HepG2 (cell line): ENCODE results near the gene TSN. TPM values are rescaled to one million over a fixed set of nuclear protein-coding genes. Genes with fewer than 3 reads are reported as not detected.

Experiments used
- ARID3A ChIP-seq: IDR thresholded peaks from 2 replicates; pipeline ENCODE4 v1.6.1; 2012; ENCODE audit warnings: low read depth, low read length, improper control_type of control experiment
- ATRX ChIP-seq: sonication (generic); formaldehyde crosslinking; IDR thresholded peaks from 2 replicates; pipeline ENCODE4 v1.4.0; 2020; ENCODE audit warnings: missing genetic modification reagents, borderline replicate concordance
- BHLHE40 ChIP-seq: IDR thresholded peaks from 2 replicates; pipeline ENCODE4 v1.6.1; 2011; ENCODE audit warnings: low read length, improper control_type of control experiment
- CBFB ChIP-seq: sonication (generic); formaldehyde crosslinking; IDR thresholded peaks from 2 replicates; pipeline ENCODE4 v1.4.0; 2020; ENCODE audit warnings: missing genetic modification reagents
- FOXP1 ChIP-seq, 2 experiments: fragments of 450-650 bp in 1 of 2; IDR thresholded peaks; 2 replicates each; pipeline ENCODE4 v1.6.1; 2017 to 2018; ENCODE audit warnings: antibody characterized with exemption in 1 of 2
- FUBP1 ChIP-seq: sonication (generic); formaldehyde crosslinking; IDR thresholded peaks from 2 replicates; pipeline ENCODE4 v1.5.1; 2020; ENCODE audit warnings: missing genetic modification reagents, mild to moderate bottlenecking, borderline replicate concordance
- PCBP1 ChIP-seq: fragments of 200-400 bp; formaldehyde crosslinking; IDR thresholded peaks from 2 replicates; pipeline ENCODE4 v1.6.1; 2017; ENCODE audit warnings: mild to moderate bottlenecking, low read depth, low read length, borderline replicate concordance
- PHB2 ChIP-seq: fragments of 450-650 bp; IDR thresholded peaks from 2 replicates; pipeline ENCODE4 v1.6.1; 2018; ENCODE audit not compliant: partially characterized antibody
- SP2 ChIP-seq: sonication (generic); formaldehyde crosslinking; IDR thresholded peaks from 2 replicates; pipeline ENCODE4 v1.5.1; 2020; ENCODE audit warnings: mild to moderate bottlenecking, missing genetic modification reagents
- ZBTB34 ChIP-seq: sonication (generic); formaldehyde crosslinking; IDR thresholded peaks from 2 replicates; pipeline ENCODE4 v1.8.0; 2022; ENCODE audit warnings: mild to moderate bottlenecking, missing genetic modification reagents
- ZNF292 ChIP-seq: sonication (generic); formaldehyde crosslinking; IDR thresholded peaks from 2 replicates; pipeline ENCODE4 v1.8.1; 2022; ENCODE audit warnings: mild to moderate bottlenecking, low read depth, missing genetic modification reagents, borderline replicate concordance
- ZNF674 ChIP-seq: sonication (generic); formaldehyde crosslinking; IDR thresholded peaks from 2 replicates; pipeline ENCODE4 v1.5.0; 2020; ENCODE audit warnings: low read depth, mild to moderate bottlenecking, missing genetic modification reagents
- ZNF879 ChIP-seq: sonication (generic); formaldehyde crosslinking; IDR thresholded peaks from 2 replicates; pipeline ENCODE4 v1.8.1; 2023; ENCODE audit warnings: missing genetic modification reagents
- polyA plus RNA-seq, 8 experiments: library from polyadenylated mRNA; depleted of rRNA in 3 of 8; stranded (reverse) in 7 of 8; unstranded in 1 of 8; fragments of >200 nt; fragmentation: Illumina TruSeq in 4 of 8; extraction: Trizol in 4 of 8; gene quantifications; 2 replicates each; pipeline versions ENCODE4 v1.2.1 to v1.2.3, GENCODE V29; 2011 to 2016; ENCODE audit warnings: low read depth in 4 of 8, missing spikeins in 1 of 8, mixed read lengths in 1 of 8; ENCODE audit not compliant: insufficient read depth in 1 of 8
- total RNA-seq, 5 experiments: library from RNA; depleted of rRNA; stranded (reverse); fragments of >200 nt; fragmentation: Illumina TruSeq; extraction: Trizol; gene quantifications; 2 replicates each; pipeline ENCODE4 v1.2.3, GENCODE V29; 2016; ENCODE audit warnings: low read depth in 1 of 5
- TF ChIP-seq, protein P1 (sequence below): sonication (generic); formaldehyde crosslinking; IDR thresholded peaks from 2 replicates; pipeline ENCODE4 v1.5.1; 2020; ENCODE audit warnings: mild to moderate bottlenecking, missing genetic modification reagents, borderline replicate concordance
- TF ChIP-seq, protein P2 (sequence below): sonication (generic); formaldehyde crosslinking; IDR thresholded peaks from 2 replicates; pipeline ENCODE4 v1.4.0; 2020; ENCODE audit warnings: mild to moderate bottlenecking, missing genetic modification reagents
- TF ChIP-seq, protein P3 (sequence below): IDR thresholded peaks from 2 replicates; pipeline ENCODE4 v1.6.1; 2016
- TF ChIP-seq, protein P4 (sequence below): IDR thresholded peaks from 2 replicates; pipeline ENCODE4 v1.6.1; 2012; ENCODE audit warnings: inconsistent platforms

TSN gene
- total and polyA plus RNA-seq, 2 of the 13 experiments (the other 11 are each of a cell fraction or from before 2014, with no cell fraction given): 56.4 to 115 TPM

DNA sequence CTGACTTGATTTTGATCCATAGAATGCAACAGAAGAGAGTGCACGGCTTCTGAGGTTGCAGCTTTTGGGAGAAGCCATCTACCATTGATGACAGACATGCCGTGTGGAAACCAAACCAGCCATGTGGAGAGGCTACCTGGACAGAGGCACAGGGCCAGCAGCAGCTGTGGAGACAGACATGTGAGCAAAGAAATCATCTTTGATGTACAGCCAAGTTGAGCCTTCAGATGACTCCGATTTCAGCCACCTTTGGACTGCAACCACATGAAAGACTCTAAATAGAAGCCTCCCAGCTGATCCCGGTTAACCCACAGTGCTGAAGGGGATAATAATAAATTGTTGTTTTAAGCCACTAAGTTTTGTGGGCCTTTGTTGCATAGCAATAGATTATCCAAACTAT is 54.2 kb downstream of the TSN start (continued):
- TF ChIP-seq ZNF292 (CRISPR knock-in tag) (no peak; the same call in 1 of the 2 replicates), SP2 (CRISPR knock-in tag) (no peak), ZNF879 (CRISPR knock-in tag) (no peak), FUBP1 (CRISPR knock-in tag) (no peak), CBFB (CRISPR knock-in tag) (no peak), ATRX (CRISPR knock-in tag) (no peak), ZBTB34 (CRISPR knock-in tag) (0 out of 2 replicates have a peak, but pooled peaks have one; percentile 32), FOXP1 (IDR thresholded peaks at IDR 0.05) (no peak), FOXP1 (CRISPR knock-in tag; IDR thresholded peaks at IDR 0.05) (no peak), ARID3A (0 out of 2 replicates have a peak, but pooled peaks have one; percentile 10), ZNF674 (CRISPR knock-in tag) (no peak), PCBP1 (no peak), PHB2 (no peak), BHLHE40 (peak; percentile 95)
- TF ChIP-seq, protein P1, sequence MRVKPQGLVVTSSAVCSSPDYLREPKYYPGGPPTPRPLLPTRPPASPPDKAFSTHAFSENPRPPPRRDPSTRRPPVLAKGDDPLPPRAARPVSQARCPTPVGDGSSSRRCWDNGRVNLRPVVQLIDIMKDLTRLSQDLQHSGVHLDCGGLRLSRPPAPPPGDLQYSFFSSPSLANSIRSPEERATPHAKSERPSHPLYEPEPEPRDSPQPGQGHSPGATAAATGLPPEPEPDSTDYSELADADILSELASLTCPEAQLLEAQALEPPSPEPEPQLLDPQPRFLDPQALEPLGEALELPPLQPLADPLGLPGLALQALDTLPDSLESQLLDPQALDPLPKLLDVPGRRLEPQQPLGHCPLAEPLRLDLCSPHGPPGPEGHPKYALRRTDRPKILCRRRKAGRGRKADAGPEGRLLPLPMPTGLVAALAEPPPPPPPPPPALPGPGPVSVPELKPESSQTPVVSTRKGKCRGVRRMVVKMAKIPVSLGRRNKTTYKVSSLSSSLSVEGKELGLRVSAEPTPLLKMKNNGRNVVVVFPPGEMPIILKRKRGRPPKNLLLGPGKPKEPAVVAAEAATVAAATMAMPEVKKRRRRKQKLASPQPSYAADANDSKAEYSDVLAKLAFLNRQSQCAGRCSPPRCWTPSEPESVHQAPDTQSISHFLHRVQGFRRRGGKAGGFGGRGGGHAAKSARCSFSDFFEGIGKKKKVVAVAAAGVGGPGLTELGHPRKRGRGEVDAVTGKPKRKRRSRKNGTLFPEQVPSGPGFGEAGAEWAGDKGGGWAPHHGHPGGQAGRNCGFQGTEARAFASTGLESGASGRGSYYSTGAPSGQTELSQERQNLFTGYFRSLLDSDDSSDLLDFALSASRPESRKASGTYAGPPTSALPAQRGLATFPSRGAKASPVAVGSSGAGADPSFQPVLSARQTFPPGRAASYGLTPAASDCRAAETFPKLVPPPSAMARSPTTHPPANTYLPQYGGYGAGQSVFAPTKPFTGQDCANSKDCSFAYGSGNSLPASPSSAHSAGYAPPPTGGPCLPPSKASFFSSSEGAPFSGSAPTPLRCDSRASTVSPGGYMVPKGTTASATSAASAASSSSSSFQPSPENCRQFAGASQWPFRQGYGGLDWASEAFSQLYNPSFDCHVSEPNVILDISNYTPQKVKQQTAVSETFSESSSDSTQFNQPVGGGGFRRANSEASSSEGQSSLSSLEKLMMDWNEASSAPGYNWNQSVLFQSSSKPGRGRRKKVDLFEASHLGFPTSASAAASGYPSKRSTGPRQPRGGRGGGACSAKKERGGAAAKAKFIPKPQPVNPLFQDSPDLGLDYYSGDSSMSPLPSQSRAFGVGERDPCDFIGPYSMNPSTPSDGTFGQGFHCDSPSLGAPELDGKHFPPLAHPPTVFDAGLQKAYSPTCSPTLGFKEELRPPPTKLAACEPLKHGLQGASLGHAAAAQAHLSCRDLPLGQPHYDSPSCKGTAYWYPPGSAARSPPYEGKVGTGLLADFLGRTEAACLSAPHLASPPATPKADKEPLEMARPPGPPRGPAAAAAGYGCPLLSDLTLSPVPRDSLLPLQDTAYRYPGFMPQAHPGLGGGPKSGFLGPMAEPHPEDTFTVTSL (CRISPR knock-in tag): 0 out of 2 replicates have a peak, but pooled peaks have one; percentile 35
- TF ChIP-seq, protein P2, sequence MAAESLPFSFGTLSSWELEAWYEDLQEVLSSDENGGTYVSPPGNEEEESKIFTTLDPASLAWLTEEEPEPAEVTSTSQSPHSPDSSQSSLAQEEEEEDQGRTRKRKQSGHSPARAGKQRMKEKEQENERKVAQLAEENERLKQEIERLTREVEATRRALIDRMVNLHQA (CRISPR knock-in tag): no peak
- TF ChIP-seq, protein P3, sequence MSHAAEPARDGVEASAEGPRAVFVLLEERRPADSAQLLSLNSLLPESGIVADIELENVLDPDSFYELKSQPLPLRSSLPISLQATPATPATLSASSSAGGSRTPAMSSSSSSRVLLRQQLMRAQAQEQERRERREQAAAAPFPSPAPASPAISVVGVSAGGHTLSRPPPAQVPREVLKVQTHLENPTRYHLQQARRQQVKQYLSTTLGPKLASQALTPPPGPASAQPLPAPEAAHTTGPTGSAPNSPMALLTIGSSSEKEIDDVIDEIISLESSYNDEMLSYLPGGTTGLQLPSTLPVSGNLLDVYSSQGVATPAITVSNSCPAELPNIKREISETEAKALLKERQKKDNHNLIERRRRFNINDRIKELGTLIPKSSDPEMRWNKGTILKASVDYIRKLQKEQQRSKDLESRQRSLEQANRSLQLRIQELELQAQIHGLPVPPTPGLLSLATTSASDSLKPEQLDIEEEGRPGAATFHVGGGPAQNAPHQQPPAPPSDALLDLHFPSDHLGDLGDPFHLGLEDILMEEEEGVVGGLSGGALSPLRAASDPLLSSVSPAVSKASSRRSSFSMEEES (CRISPR knock-in tag): peak; percentile 36; the same call in 1 of the 2 replicates
- TF ChIP-seq, protein P4, sequence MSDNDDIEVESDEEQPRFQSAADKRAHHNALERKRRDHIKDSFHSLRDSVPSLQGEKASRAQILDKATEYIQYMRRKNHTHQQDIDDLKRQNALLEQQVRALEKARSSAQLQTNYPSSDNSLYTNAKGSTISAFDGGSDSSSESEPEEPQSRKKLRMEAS: peak; percentile 61
